ENCODE data around the gene BARX2.

DNA sequence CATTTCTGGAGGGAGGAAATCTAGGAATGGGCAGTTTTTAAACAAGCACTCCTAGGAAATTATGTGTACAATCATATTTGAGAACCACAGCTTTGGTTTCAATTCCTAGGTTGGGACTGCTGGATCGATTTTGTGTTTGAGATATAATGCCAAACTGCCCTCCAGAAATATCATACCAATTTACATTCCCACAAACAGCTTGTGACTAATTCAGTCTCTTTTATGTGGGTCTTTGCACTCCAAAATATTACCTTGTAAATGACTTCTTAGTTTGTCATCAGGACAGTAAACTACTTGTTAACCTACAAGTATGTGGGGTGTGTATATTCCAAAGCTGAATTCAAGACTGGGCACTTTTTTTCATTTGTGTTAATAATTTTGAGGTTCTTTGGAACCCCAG is 9.8 kb upstream of the BARX2 start:
- TF ChIP-seq, protein P1, sequence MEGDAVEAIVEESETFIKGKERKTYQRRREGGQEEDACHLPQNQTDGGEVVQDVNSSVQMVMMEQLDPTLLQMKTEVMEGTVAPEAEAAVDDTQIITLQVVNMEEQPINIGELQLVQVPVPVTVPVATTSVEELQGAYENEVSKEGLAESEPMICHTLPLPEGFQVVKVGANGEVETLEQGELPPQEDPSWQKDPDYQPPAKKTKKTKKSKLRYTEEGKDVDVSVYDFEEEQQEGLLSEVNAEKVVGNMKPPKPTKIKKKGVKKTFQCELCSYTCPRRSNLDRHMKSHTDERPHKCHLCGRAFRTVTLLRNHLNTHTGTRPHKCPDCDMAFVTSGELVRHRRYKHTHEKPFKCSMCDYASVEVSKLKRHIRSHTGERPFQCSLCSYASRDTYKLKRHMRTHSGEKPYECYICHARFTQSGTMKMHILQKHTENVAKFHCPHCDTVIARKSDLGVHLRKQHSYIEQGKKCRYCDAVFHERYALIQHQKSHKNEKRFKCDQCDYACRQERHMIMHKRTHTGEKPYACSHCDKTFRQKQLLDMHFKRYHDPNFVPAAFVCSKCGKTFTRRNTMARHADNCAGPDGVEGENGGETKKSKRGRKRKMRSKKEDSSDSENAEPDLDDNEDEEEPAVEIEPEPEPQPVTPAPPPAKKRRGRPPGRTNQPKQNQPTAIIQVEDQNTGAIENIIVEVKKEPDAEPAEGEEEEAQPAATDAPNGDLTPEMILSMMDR (IDR thresholded peaks at IDR 0.05), result no peak
- TF ChIP-seq EZH2 (IDR thresholded peaks at IDR 0.05; ENCODE audit: borderline replicate concordance, insufficient read depth, low read depth, low read length, poor library complexity, severe bottlenecking), result no peak
